Medulla oblongata (tissue), 1 donor: ENCODE measurements around the gene POFUT2.

ENCODE experiments used
- DNase-seq: peaks from one replicate; pipeline ENCODE4 v3.0.0-alpha.2; 2015; ENCODE audit errors: extremely low spot score

Gene POFUT2

DNA sequence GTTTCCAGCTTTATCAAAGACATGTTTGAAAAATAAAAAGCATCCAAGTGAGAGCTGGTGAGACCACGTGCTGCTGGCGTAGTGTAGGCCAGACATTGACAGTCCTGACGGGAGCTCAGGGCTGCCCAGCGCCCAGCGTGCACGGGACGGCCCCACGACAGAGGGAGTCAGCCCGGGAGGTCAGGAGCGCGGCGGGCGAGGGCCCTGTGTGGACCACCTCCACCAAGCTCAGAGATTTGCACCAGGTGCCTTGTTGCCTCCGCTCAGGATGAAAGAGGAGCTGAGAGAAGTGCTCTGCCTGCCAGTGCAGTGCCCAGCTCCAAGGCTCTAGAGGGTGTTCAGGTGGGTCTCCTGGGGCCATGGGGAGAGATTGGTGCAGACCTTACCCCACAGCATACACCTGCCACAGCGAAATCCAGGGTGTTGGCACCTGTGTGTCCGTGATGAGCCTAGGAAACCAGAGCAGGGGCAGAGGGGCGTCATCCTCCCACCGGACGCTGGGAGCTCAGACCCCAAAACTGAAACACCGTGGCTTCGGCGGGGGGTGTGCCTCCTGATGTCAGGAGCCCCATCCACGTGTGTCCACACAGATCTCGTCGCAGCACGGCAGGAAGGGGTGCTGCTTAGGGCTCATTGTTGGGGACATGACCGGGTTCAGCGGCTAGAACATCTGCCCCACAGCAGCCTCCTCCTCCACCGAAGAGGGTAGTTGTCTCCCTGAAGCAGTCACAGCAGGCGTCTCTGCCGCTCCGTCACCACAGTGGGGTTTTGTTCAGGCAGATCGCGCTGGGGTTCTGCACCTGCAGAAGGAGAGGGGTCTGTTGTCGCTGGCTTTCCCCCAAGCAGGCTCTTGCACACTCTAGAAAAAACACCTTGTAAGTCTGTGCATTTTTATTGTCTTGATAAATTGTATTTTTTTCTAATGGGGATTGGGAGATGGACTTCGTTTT is 64.2 kb downstream of the POFUT2 start:
- DNase-seq: no peak

DNA sequence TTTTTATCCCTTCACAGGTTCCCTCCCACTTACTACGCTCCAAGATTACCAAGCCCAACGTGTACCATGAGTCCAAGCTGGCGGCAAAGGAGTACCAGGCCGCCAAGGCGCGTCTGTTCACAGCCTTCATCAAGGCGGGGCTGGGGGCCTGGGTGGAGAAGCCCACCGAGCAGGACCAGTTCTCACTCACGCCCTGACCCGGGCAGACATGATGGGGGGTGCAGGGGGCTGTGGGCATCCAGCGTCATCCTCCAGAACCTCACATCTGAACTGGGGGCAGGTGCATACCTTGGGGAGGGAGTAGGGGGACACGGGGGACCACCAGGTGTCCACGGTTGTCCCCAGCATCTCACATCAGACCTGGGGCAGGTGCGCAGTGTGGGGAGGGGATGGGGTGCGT is 65.7 kb downstream of the POFUT2 start:
- DNase-seq: no peak

DNA sequence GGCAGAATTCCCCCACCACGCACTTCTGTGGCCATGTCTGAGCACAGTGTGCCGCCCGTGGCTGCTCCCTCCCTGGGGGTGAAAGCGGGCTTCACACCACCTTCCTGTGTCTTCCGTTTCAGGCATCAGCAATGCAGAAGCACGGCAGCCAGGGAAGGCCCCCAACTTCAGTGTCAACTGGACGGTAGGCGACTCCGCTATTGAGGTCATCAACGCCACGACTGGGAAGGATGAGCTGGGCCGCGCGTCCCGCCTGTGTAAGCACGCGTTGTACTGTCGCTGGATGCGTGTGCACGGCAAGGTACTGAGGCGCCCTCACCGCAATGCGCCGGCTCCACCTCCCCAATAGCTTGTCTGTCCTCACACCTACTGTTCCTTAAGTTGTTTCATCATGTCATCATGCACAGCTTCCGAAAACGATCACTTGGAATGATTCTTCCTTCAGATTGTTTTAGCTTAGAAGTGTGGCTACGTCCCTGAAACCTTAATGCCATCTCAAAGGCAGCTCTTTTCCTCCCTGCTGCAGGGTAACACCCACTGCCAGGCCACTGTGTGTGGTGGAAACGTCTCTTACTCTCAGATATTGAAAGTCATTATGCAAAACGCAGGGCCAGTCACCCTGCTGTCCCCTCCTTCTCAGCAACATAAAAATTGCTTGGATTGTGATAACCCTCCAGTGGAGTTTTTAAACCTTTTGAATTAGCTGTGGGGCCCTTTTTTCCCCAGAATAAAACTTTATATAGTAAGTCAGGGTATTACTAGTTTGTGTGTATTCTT is 66.8 kb downstream of the POFUT2 start:
- no peak for DNase-seq

DNA sequence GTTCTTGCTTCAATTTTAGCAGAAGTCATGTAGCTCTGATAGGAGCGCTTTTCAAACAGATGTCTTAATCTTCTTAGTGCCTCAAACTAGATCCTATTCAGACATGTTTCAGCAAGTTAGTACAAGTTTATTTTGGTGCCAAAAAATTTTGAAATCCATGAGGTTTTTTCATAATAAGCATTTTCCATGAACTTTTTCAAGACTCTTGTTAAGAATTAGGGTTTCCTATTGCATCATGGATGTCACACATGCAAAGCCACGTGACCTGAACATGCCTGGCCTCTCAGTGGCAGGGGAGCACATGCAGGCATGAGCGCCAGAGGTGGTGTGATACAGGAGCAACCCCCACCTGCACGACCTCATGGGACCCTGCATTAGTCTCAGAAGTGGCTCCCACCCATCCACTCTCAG is 67.6 kb downstream of the POFUT2 start:
- no peak for DNase-seq

DNA sequence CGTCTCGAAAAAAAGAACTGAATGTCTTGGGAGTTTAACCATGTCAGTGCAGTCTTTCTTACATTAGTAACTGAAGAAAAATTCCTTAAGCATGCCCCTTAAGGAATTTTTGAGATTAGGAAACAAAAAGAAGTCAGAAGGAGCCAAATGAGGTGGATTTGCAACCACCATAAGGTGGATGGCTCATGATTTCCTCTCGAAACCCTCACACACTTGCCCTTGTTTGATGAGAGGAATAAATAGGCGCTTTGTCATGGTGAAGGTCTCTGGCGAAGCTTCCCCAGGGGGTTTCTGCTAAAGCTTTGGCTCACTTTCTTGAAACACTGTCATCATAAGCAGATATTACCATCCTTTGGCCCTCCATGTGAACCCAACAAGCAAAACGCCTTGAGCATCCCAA is 68.2 kb downstream of the POFUT2 start:
- DNase-seq: no peak

DNA sequence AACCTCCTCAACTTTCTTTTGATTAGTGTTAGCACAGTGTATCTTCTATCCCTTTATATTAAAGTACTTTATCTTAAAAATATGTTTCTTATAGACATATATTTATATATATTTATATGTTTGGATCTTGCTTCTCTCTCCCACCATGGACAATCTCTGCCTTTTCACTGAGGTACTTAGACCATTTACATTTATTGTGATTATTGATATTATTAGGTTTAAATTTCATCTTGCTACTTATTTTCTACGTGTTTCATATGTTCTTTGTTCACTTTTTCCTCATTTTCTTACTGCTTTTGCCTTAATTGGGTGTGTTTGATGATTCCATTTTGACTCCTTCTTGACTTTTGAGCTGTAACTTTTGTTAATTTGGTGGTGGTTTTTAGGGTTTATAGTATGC is 70.7 kb downstream of the POFUT2 start:
- DNase-seq: no peak

DNA sequence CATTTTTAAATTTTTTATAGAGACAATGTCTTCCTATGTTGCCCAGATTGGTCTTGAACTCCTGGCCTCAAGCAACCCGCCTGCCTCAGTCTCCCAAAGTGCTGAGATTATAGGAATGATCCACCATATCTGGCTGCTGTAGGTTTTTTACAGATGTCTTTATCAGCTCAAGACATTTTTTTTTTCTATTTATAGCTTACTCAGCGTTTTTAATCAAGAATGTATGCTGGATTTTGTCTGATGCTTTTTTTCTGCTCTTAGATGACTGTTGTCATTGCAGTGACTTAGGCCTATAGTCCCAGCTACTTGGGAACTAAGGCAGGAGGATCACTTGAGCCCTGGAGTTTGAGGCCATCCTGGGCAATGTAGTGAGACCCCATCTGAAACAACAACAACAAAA is 72.5 kb downstream of the POFUT2 start:
- DNase-seq: no peak
